Stimulated activated CD8-positive, alpha-beta memory T cell treated with anti-CD3 and anti-CD28 coated beads, Interleukin-4, amount 100 ng/mL, for 1 hour (primary cell): ENCODE results near the gene ASB15.

Experiments
- DNase-seq, 2 donors: peaks; one replicate each; pipeline ENCODE4 v3.0.0-alpha.2; 2020; ENCODE audit warnings: low read depth in 2 of 2, low spot score in 1 of 2

ASB15 gene

DNA sequence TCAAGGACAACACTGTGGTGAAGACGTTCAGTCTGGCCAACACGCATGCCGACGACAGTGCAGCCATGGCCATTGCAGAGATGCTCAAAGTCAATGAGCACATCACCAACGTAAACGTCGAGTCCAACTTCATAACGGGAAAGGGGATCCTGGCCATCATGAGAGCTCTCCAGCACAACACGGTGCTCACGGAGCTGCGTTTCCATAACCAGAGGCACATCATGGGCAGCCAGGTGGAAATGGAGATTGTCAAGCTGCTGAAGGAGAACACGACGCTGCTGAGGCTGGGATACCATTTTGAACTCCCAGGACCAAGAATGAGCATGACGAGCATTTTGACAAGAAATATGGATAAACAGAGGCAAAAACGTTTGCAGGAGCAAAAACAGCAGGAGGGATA is 60.7 kb downstream of the ASB15 start:
- DNase-seq, result no peak

DNA sequence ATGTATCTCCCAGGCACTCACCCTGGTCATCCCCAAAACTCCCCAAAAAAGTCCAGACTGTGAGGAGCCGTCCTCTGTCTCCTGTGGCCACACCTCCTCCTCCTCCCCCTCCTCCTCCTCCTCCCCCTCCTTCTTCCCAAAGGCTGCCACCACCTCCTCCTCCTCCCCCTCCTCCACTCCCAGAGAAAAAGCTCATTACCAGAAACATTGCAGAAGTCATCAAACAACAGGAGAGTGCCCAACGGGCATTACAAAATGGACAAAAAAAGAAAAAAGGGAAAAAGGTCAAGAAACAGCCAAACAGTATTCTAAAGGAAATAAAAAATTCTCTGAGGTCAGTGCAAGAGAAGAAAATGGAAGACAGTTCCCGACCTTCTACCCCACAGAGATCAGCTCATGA is 61.1 kb downstream of the ASB15 start:
- DNase-seq, result no peak

DNA sequence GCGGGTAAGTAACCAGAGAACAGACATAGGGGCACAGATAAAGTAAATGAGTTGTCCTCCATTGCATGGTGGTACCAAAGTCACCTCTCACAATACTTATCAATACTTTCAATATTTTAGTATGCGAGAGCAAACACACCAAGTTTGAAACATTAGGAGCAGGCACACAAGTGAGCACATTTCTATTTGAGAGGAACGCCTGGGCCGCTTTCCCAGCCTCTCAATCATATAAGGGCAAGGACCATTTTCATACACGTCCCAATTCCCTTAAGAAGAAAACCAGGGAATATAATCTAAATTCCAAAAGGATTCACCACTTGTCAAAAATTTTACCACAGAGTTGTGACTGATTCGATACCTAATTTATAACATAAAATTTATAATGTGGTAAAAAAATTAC is 61.6 kb downstream of the ASB15 start:
- DNase-seq, result no peak

DNA sequence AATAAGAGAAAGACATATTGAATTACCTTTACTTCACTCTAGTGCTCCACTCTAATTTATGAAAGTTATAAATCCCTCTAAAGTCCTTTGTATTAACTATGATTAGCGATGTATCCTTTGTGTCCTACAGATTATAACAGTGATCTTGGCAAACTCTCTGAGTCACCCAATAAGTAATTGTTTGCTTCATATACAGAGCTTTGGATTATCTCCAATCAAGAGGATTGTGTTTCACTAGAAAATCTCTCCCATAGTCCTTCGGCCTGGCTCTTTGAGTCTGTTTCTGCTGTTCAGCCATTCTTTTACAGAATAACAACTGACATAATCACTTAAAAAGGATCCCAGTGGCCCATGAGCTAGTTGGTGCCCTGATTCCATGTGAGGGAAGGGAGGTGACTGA is 63.5 kb downstream of the ASB15 start:
- no peak for DNase-seq

DNA sequence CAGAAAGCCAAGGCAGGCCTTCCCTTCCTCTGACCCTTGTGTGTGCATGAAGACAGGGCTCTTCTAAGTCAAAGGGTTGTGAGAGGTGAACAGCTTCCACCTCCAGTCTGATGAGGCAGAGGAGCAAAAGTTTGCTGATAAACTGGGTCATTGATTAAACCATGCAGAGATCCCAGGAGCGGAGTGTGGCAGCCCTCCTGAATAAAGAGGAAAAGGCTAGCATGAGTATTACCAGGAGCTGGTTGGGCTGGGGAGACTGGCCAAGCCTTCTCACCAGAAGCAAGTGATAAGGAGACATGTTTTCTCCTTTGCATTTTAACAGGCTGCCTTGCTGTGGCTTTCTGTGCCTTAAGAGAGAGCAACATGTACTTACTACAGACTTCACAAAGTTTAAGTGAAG is 64.3 kb downstream of the ASB15 start:
- DNase-seq, result no peak

DNA sequence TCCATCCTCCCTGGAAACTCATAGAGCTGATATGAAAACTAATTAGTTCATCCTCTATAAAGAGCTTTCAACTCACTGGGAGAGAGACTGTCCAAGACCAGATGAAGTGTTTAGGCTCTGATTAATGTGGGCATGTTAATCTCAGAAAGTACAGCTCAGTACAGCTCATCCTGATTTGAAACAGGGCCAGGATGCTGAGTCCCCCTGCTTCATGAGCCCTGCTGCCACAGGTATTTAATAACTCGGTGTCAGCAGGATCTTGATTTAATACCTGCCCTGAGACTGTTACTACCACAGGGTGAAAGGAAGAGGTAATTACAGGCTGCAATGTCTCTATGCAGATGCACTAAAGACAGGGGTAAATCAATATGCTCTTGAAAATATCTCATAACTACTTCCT is 64.9 kb downstream of the ASB15 start:
- no peak for DNase-seq

DNA sequence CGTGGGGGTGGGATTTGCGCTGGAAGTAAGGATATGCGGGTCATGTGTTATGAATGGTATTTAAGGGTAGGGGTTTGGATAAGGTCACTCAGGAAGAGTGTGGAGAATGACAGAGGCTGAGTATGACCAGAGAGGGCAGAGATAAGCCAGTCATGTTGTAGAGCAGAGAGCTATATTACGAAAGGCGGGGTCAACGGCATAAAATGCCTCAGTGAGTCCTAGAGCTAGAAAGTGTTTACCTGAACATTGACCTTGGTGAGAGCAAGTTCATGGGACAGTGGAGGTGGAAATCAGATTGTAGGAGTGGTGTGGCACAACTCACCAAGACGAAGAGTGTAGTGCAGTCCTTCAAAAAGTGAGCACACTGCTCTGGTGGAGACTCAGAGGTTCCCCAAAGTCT is 67.9 kb downstream of the ASB15 start:
- no peak for DNase-seq

DNA sequence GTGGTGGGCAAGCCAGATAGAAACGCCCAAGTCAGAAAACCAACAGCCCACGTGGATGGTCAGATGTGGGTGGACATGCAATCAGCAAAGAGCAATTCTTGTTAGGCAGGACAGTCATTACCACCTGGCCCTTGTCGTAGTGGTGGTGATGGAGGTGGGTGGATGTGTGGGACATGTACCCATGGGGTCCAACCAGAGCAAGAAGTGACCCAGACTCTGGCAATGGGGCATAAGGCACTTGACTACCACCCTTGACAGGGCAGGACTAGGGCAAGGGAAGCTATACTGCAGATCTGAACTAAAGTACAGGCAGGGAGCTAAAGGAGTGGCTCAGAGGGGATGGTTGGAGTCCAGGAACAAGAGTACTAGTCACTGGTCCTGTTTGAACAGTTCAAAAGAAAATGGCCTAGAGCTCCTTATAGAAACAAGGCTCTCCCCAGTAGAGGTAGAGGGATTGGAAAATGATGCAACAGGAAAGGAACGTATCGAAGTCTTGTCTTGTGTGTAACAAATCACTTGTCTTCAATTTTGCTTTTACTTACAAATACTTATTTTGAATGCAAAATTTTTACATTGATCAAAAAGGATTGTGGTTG is 71.6 kb downstream of the ASB15 start:
- no peak for DNase-seq

DNA sequence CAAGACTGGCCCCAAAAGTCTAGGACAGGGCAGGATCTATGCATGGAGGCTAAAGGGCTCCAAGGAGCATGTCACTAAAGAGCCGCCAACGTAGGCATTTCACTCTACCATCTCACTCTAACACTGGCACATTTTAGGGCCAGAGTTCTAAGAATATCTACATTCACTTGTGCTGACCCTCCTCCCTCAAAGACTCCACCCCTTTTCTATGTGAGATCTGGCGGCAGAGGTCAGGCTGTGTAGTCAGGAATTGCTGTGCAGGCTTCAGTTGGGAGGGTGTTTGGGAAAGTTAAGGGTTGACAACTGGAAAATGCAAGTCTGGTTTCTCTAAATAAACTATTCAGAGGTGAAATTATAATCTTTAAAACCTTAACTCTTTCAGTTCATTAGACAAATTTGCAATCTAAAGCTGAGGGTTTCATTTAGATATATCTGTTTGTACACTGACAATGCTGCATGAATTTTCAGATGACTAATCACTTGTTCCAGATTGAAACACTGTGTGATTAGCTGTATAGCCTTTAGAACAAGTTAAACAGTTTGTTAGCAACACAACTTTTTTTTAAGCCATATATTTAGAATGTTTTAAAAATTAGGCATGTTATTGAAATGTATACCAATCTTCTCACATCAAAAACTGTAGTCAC is 72.3 kb downstream of the ASB15 start:
- no peak for DNase-seq

DNA sequence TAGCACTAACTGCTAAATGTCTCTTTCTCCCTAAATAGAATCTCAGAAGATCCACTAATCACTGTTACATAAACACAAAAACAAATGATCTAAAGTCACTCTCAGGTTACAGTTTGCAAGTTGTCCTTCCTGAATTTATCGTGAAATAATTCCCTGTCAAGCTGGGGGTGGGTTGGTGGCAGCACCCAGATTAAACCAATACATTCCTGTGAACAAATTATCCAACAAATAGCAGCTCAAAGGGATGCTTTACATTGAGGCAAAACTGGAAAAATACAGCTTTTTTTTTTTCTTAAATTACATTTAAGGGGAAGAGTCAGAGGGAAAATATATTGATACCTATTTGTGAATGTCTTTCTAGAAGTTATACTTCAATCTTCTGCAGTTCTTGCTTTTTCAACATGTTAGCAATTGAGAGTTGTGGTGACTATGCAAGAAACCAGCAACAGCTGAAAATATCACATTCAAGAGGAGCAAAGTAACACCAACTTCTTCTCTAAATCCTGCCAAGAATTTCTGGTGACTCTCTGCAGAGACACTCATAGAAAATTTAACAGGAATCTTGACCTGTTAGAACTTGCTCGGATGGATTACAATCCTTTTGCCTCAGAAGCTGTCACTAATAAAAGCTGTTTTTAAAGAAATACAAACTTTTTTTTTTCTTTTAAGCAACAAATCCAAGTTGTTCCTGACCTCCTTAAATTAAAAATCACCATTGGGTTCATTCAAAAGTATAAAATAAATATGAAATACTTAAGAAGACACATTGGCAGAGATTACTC is 73.0 kb downstream of the ASB15 start:
- DNase-seq, result no peak

DNA sequence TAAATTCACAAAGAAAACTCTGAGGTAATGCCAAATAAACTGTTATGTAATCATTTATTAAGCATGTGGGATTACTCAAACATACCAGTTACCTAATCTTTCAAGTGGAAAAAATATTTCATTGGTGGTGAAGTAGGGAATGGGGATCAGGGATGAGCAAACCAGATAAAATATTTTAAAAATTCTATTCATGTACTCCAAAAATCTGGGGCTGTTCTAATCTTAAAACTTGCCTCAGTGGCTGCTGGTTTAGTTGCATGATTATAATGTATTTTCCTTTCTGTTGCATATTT is 73.5 kb downstream of the ASB15 start:
- no peak for DNase-seq

DNA sequence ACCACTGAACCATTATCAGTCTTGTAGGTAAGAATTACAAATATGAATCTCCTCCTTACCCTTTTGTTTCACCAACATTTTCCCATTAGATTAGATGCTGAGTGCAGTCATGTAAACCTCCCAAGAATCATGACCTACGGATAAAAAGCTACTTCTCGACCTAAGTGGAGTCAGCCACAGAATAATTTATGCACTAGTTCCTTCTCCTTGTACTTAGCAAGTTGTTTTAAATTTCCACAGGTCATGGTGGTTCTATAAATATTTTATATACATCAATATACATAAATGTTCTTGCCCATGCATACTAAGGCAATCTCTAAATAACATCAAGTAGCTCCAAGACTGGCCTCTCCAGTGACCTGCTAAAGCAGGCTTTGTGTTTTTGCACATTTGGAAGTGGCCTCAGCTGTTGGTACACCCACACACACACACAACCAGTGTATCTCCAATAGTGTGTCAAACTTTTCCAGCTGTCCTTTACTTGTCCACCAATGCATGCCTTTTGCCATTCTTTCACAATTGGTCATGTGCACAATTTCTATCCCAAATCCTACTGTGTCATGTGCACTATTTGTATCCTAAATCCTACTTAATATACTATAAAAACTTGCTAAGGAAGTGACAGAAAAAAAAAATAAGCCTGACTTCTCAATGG is 75.6 kb downstream of the ASB15 start:
- no peak for DNase-seq

DNA sequence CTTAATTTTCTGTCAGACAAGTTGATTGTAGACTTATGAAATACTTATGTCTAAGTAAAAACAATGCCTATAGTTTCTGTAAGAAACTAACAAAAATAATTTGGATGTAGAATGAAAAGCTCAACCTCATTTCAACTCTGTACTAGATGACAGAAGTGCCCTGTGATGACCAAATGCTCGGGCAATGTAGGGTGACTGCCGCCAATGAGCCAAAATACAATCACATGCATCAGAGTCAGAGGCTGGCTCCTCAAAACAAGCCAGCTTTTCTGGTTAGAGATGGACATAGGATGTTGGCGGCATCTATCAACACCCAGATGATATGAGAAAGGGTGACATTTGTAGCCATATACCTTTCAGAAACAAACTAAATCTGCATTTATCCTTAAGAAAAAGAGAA is 78.0 kb downstream of the ASB15 start:
- DNase-seq, result no peak

DNA sequence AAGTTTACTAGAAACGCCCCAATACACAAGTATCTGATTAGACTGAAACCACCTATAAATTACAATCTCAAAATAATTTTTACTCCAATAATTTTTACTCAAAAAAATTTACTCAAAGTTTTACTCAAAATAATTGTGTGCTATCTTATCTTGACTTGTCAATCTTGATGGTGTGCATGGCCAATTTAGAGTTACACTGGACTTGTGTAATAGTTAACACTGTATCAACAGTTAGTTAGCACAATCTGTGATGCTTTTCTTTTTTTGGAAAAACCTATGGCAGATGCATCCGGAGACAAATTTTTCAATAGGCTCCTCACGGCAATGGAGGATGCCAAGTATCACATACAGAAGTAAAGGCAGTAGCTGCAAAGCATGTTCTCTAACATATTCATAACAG is 79.0 kb downstream of the ASB15 start:
- no peak for DNase-seq

DNA sequence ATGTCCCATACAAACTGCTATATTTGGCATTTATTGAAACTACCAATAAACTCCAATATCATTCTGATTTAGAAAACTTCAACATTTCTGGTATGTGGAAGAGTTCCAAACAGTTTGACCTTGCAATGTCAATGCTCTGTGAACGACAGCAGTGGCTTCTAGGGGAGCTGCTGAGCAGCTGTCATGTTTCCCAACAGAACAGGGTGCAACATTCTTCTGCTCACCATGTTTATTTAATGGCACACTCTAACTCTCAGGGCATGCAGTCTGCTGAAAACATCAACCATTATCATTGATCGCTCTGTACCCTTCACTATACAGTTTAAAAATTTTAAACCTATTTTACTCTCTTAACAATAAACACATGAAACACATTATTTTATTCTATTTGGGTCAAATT is 79.9 kb downstream of the ASB15 start:
- no peak for DNase-seq

DNA sequence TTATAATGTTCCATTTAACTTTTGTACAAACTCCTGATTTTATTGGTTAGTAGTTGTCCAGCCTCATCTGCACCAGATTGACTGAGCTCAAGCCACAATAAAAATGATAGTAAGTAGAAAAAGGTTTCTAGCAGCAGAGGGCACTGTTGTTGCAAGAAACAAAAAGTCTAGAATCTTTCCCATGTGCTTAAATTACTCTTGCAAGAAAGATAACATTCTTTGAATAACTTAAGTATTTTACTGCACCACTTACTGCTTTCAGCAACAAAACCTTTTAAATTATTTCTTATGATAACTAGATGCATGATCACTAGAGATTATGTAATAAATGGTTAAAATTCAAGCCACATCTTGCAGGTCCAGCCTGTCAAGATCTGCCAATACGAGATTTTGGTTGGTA is 81.1 kb downstream of the ASB15 start:
- DNase-seq, result no peak

DNA sequence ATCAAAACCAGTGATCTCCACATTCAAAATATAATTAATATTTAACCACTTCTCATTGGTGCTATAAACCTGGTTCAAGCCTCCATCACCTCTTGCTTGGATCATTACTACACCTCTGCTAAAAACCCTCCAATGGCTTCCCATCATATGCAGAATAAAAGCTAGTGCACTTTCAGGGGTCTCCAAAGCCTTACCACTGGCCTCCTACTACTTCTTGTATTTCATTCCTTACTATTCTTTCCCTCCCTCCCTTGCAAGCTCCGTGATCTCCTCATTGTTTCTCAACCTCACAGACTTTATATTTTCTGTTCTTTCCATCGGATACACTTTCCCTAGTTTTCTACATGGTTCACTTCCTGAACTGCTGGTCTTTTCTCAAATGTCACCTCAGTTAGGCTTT is 85.5 kb downstream of the ASB15 start:
- no peak for DNase-seq

DNA sequence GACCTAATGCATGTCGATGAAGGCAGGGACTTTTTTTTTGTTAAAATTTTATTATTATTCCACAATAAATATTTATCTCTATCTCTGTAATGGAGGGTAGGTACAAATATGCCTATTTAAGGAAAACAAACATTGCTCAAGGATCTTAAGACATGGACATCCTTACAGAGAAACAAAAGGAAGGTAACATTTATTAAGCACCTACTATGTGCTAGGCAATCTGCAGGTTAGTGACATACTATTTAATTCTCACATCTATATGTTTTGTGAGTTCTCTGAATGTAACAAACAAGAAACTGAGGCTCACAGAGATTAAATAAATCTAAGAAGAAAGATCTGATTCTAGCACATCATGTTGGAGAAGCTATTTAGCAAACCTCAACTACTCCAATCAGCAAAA is 86.1 kb downstream of the ASB15 start:
- no peak for DNase-seq
